T-cell (primary cell): ENCODE results near the gene IARS2. TPM values are rescaled to one million over a fixed set of nuclear protein-coding genes. Genes with fewer than 3 reads are reported as not detected.
"Not testable (repeated sequence)": the region's sequence is repeated elsewhere in the genome, so short reads cannot be mapped to it uniquely, and the experiment has no call there.

ENCODE experiments used
- ATAC-seq, 4 experiments: fragments of 200-7000 bp in 3 of 4; fragments of 150-1000 bp in 1 of 4; cut with Tn5 transposase; replicated peaks in 1 of 4; 1 replicate in 3 of 4; 2 replicates in 1 of 4; pipeline ENCODE4 v1.10.0; 2021; ENCODE audit warnings: moderate library complexity in 3 of 4, mild to moderate bottlenecking in 2 of 4, moderate number of reproducible peaks in 1 of 4
- CTCF ChIA-PET, 2 donors: fragments of 300-600 bp; sonication (Branson Sonifier 250); formaldehyde crosslinking; loops; one replicate each; lab custom pipeline; 2022; ENCODE audit warnings: antibody characterized with exemption in 2 of 2; lab: Charles Lee
- POLR2A ChIA-PET, 2 donors: fragments of 300-600 bp; sonication (Branson Sonifier 250); formaldehyde crosslinking; loops; one replicate each; lab custom pipeline; 2022; ENCODE audit warnings: antibody characterized with exemption in 2 of 2; lab: Charles Lee
- DNase-seq, 35 experiments: peaks; one replicate each; pipeline versions ENCODE4 v3.0.0 to v3.0.0-alpha.2; 2013 to 2023
- H3K27ac ChIP-seq: one replicate; pipeline ENCODE4 v1.5.1; 2013; ENCODE audit warnings: low read length
- H3K27me3 ChIP-seq, 2 experiments: replicated peaks in 1 of 2; 1 replicate in 1 of 2; 2 replicates in 1 of 2; pipeline versions ENCODE4 v1.6.1 to v1.7.0; 2013; ENCODE audit warnings: low read length in 1 of 2, mixed read lengths in 1 of 2; ENCODE audit not compliant: control insufficient read depth in 2 of 2, insufficient read depth in 2 of 2; ENCODE audit errors: extremely low read depth in 1 of 2
- H3K36me3 ChIP-seq, 2 donors: 1 replicate in 1 of 2; 2 replicates in 1 of 2; pipeline versions ENCODE4 v1.6.1 to v1.7.0; 2013; ENCODE audit warnings: low read length in 1 of 2; ENCODE audit not compliant: control insufficient read depth in 2 of 2, insufficient read depth in 1 of 2; ENCODE audit errors: extremely low read depth in 1 of 2
- H3K4me1 ChIP-seq, 2 experiments: 1 replicate in 1 of 2; 2 replicates in 1 of 2; pipeline versions ENCODE4 v1.6.1 to v1.7.0; 2013; ENCODE audit warnings: low read length in 2 of 2, mixed read lengths in 1 of 2; ENCODE audit not compliant: insufficient read depth in 2 of 2, control insufficient read depth in 1 of 2; ENCODE audit errors: extremely low read depth in 1 of 2
- H3K4me3 ChIP-seq, 2 donors: 1 replicate in 1 of 2; 2 replicates in 1 of 2; pipeline versions ENCODE4 v1.5.1 to v1.7.0; 2013; ENCODE audit warnings: mild to moderate bottlenecking in 2 of 2, low read length in 1 of 2, moderate library complexity in 1 of 2; ENCODE audit not compliant: control insufficient read depth in 1 of 2; ENCODE audit errors: extremely low read depth in 1 of 2
- H3K9me3 ChIP-seq: 2 replicates; pipeline ENCODE4 v1.7.0; 2013
- H3K27ac Mint-ChIP-seq, 2 donors: one replicate each; pipeline ENCODE4 v1.8.0; 2020 to 2021; ENCODE audit warnings: mild to moderate bottlenecking in 2 of 2, mixed read lengths in 2 of 2
- H3K27me3 Mint-ChIP-seq, 2 donors: one replicate each; pipeline ENCODE4 v1.8.0; 2021 to 2022; ENCODE audit warnings: mixed read lengths in 2 of 2
- H3K36me3 Mint-ChIP-seq: one replicate; pipeline ENCODE4 v1.8.0; 2021; ENCODE audit warnings: mixed read lengths
- H3K4me1 Mint-ChIP-seq, 3 donors: one replicate each; pipeline ENCODE4 v1.8.0; 2020 to 2022; ENCODE audit warnings: mixed read lengths in 3 of 3, mild to moderate bottlenecking in 1 of 3
- H3K4me3 Mint-ChIP-seq, 3 donors: one replicate each; pipeline ENCODE4 v1.8.0; 2020 to 2022; ENCODE audit warnings: mild to moderate bottlenecking in 3 of 3, mixed read lengths in 3 of 3, moderate library complexity in 3 of 3
- H3K9me3 Mint-ChIP-seq, 3 donors: one replicate each; pipeline ENCODE4 v1.8.0; 2020 to 2022; ENCODE audit warnings: mixed read lengths in 3 of 3
- WGBS: methylation state at CpG from one replicate; pipeline ENCODE4 v1.1.5; 2013; ENCODE audit warnings: missing lambda C conversion rate; ENCODE audit not compliant: insufficient coverage; 5-methylcytosine and 5-hydroxymethylcytosine counted together
- total RNA-seq, 35 experiments: library from RNA in 6 of 35; stranded (reverse) in 6 of 35; fragments of 120-200 nt in 1 of 35; gene quantifications; one replicate each; pipeline versions ENCODE4 v1.2.1 to v1.2.4 and lab custom pipeline; 2013 to 2026

The IARS2 gene
- total RNA-seq, 5 donors from 2014 or later (not counting 1 experiment from before 2014, with no cell fraction given), result 35.4 to 43.2 (median 42.3) TPM

- no peak for ATAC-seq
- peaks cover 17 to 27% (median 19%) of the 10 kb centered on the region in 3 donors for H3K4me1 Mint-ChIP-seq
- H3K36me3 Mint-ChIP-seq, result peaks cover 54% of the 10 kb centered on the region
- H3K27ac Mint-ChIP-seq, result peak overlapping the region; percentile 60 to 62
- no peak overlapping the region for H3K27ac ChIP-seq
- H3K4me3 ChIP-seq, result no peak overlapping the region
- H3K4me3 Mint-ChIP-seq, result no peak overlapping the region
- WGBS, result 88% methylated on average over 2 of the region's 4 CpGs
- no peaks in the 10 kb centered on the region for H3K27me3 Mint-ChIP-seq
- no peaks in the 10 kb centered on the region for H3K9me3 ChIP-seq
- H3K36me3 ChIP-seq, result peaks cover 9 to 61% of the 10 kb centered on the region in 2 donors
- no peaks in the 10 kb centered on the region for H3K9me3 Mint-ChIP-seq
- no peaks in the 10 kb centered on the region for H3K27me3 ChIP-seq
- CTCF ChIA-PET, result no interaction called here
- POLR2A ChIA-PET, result no interaction called here
- no peaks in the 10 kb centered on the region for H3K4me1 ChIP-seq
- no peak for DNase-seq
These were observed 62.8 kb downstream of the IARS2 start for GRCh38 chr1:220156620-220157146.

DNA sequence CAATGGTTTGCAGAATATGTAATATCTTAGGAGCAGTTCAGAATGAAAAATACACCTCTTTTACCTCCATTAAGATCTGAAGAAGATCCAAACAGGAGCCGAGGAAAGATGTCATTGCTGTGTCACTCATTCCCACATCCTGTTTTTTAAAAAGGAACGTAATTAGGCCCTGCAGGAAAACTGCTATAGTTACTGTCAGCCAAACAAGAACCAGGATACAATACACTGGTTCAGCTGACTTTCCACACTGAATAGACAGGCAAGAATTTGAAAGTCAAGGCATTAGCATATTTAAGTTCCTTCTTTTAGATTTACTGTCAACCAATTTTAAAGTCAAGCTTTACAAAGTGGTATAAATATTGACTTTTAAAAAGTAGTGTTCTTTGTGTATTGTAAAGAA lies 63.8 kb downstream of the IARS2 start:
- peaks cover 17 to 27% (median 19%) of the 10 kb centered on the region in 3 donors for H3K4me1 Mint-ChIP-seq
- H3K27me3 Mint-ChIP-seq, result no peaks in the 10 kb centered on the region
- no peaks in the 10 kb centered on the region for H3K4me1 ChIP-seq
- peaks cover 52% of the 10 kb centered on the region for H3K36me3 Mint-ChIP-seq
- no peak overlapping the region for H3K4me3 ChIP-seq
- CTCF ChIA-PET, result no interaction called here
- H3K27ac Mint-ChIP-seq, result peak overlapping the region; percentile 45 to 68
- POLR2A ChIA-PET, result no interaction called here
- H3K27me3 ChIP-seq, result no peaks in the 10 kb centered on the region
- H3K27ac ChIP-seq, result no peak overlapping the region
- 77% methylated on average over 2 of the region's 2 CpGs for WGBS
- no peaks in the 10 kb centered on the region for H3K9me3 ChIP-seq
- DNase-seq, result no peak
- peaks cover 9 to 57% of the 10 kb centered on the region in 2 donors for H3K36me3 ChIP-seq
- H3K9me3 Mint-ChIP-seq, result no peaks in the 10 kb centered on the region
- no peak for ATAC-seq
- no peak overlapping the region for H3K4me3 Mint-ChIP-seq

GRCh38 chr1:220158530-220158929 lies 64.6 kb downstream of the IARS2 start:
- peaks cover 47% of the 10 kb centered on the region for H3K36me3 Mint-ChIP-seq
- not testable (repeated sequence) for H3K4me3 ChIP-seq, ATAC-seq, H3K9me3 ChIP-seq, DNase-seq, H3K27me3 ChIP-seq, H3K9me3 Mint-ChIP-seq, H3K27me3 Mint-ChIP-seq, H3K4me1 ChIP-seq, H3K27ac Mint-ChIP-seq, H3K27ac ChIP-seq
- POLR2A ChIA-PET, result interaction anchor here in 1 of 2 donors (1.0 kb wide), 1 partner anchor 8 kb away, joined by 3 read pairs; no protein-coding TSS in a partner anchor
- peaks cover 17 to 27% (median 19%) of the 10 kb centered on the region in 3 donors for H3K4me1 Mint-ChIP-seq
- 100% methylated on average over 2 of the region's 7 CpGs for WGBS
- peak overlapping the region in 1 of 3 donors; percentile 22 for H3K4me3 Mint-ChIP-seq
- H3K36me3 ChIP-seq, result peaks cover 6 to 57% of the 10 kb centered on the region in 2 donors
- CTCF ChIA-PET, result interaction anchor here in 1 of 2 donors (0.6 kb wide), 1 partner anchor 79 kb away, joined by 8 read pairs; no protein-coding TSS in a partner anchor

GRCh38 chr1:220159041-220159440 lies 65.1 kb downstream of the IARS2 start:
- Mint-ChIP-seq H3K27ac (no peak overlapping the region), H3K9me3 (no peaks in the 10 kb centered on the region), H3K4me3 (no peak overlapping the region), H3K36me3 (peaks cover 43% of the 10 kb centered on the region), H3K27me3 (no peaks in the 10 kb centered on the region), H3K4me1 (peaks cover 17 to 27% (median 19%) of the 10 kb centered on the region in 3 donors)
- DNase-seq (no peak), ATAC-seq (no peak)
- no peak overlapping the region for H3K27ac ChIP-seq
- no peaks in the 10 kb centered on the region for H3K9me3 ChIP-seq
- no peaks in the 10 kb centered on the region for H3K4me1 ChIP-seq
- ChIA-PET POLR2A (interaction anchor here in 1 of 2 donors (1.0 kb wide), 1 partner anchor 9 kb away, joined by 3 read pairs; no protein-coding TSS in a partner anchor), CTCF (no interaction called here)
- no CpG with 5 or more reads among the region's 3 CpGs for WGBS
- H3K4me3 ChIP-seq, result no peak overlapping the region
- no peaks in the 10 kb centered on the region for H3K27me3 ChIP-seq
- peaks cover 6 to 59% of the 10 kb centered on the region in 2 donors for H3K36me3 ChIP-seq

DNA sequence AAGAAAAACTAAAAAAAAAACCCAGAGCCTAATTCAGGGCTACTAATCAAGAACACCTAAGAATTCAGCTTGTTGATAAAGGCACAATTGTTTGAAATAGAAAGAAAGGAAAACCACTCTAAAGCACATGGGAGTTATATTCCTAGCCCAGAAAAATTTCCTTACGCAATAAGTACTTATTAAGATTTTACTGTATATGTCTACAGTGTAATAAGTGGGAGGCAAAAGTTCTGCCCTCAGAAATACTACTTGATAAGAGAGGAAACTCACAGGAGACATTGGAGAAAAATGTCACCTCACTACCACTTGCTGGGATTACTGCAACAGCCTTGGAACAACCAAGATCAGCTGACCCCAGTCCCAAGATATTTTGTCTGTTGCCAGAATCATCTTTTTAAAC lies 66.1 kb downstream of the IARS2 start:
- H3K4me3 Mint-ChIP-seq, result no peak overlapping the region
- DNase-seq (no peak), ATAC-seq (no peak)
- no peaks in the 10 kb centered on the region for H3K27me3 Mint-ChIP-seq
- ChIA-PET CTCF (no interaction called here), POLR2A (interaction anchor here in 1 of 2 donors (0.5 kb wide), 1 partner anchor 898 kb away, joined by 3 read pairs; no protein-coding TSS in a partner anchor)
- no peaks in the 10 kb centered on the region for H3K9me3 Mint-ChIP-seq
- H3K27ac ChIP-seq, result no peak overlapping the region
- H3K9me3 ChIP-seq, result no peaks in the 10 kb centered on the region
- H3K36me3 ChIP-seq, result peaks cover 6 to 51% of the 10 kb centered on the region in 2 donors
- H3K4me1 Mint-ChIP-seq, result peaks cover 17 to 27% (median 19%) of the 10 kb centered on the region in 3 donors
- no peak overlapping the region for H3K27ac Mint-ChIP-seq
- peaks cover 43% of the 10 kb centered on the region for H3K36me3 Mint-ChIP-seq
- H3K4me3 ChIP-seq, result no peak overlapping the region
- H3K27me3 ChIP-seq, result no peaks in the 10 kb centered on the region
- no peaks in the 10 kb centered on the region for H3K4me1 ChIP-seq
- no CpG with 5 or more reads among the region's 1 CpG for WGBS

GRCh38 chr1:220164116-220164515 lies 70.2 kb downstream of the IARS2 start:
- no CpG with 5 or more reads among the region's 1 CpG for WGBS
- DNase-seq (no peak), ATAC-seq (no peak)
- Histone ChIP-seq H3K4me1 (no peaks in the 10 kb centered on the region), H3K9me3 (no peaks in the 10 kb centered on the region), H3K4me3 (no peak overlapping the region), H3K27me3 (no peaks in the 10 kb centered on the region), H3K36me3 (peaks cover 0 to 50% of the 10 kb centered on the region in 2 donors), H3K27ac (no peak overlapping the region)
- Mint-ChIP-seq H3K27ac (no peak overlapping the region), H3K36me3 (peaks cover 46% of the 10 kb centered on the region), H3K4me1 (peaks cover 0 to 5% (median 0%) of the 10 kb centered on the region in 3 donors), H3K9me3 (no peaks in the 10 kb centered on the region), H3K27me3 (no peaks in the 10 kb centered on the region), H3K4me3 (no peak overlapping the region)
- POLR2A ChIA-PET, result no interaction called here
- CTCF ChIA-PET, result no interaction called here
